Karpas-422 (cell line): ENCODE measurements around the gene THSD4. TPM values are rescaled to one million over a fixed set of nuclear protein-coding genes. Genes with fewer than 3 reads are reported as not detected.

ENCODE experiments used
- DNase-seq: peaks from one replicate; pipeline ENCODE4 v3.0.0-alpha.2; 2015
- H2AFZ ChIP-seq: fragments of 200-600 bp; sonication (generic); 2 replicates; pipeline ENCODE4 v1.6.1; 2014; ENCODE audit warnings: antibody characterized with exemption, low read length, mixed read lengths
- H3K27ac ChIP-seq: fragments of 200-600 bp; sonication (generic); 2 replicates; pipeline ENCODE4 v1.5.1; 2014; ENCODE audit warnings: mild to moderate bottlenecking, low read length, moderate library complexity
- H3K27me3 ChIP-seq: fragments of 200-600 bp; sonication (generic); 2 replicates; pipeline ENCODE4 v1.6.1; 2014; ENCODE audit warnings: low read length, mixed read lengths
- H3K36me3 ChIP-seq: fragments of 200-600 bp; sonication (generic); 2 replicates; pipeline ENCODE4 v1.6.1; 2014; ENCODE audit warnings: low read length, mixed read lengths; ENCODE audit not compliant: insufficient read depth
- H3K4me1 ChIP-seq: fragments of 200-600 bp; sonication (generic); 2 replicates; pipeline ENCODE4 v1.6.1; 2014; ENCODE audit warnings: mild to moderate bottlenecking, low read length, mixed read lengths
- H3K4me2 ChIP-seq: fragments of 200-600 bp; sonication (generic); 2 replicates; pipeline ENCODE4 v1.6.1; 2014; ENCODE audit warnings: low read length, low read depth, mild to moderate bottlenecking; ENCODE audit not compliant: poor library complexity, severe bottlenecking
- H3K4me3 ChIP-seq: fragments of 200-600 bp; sonication (generic); 2 replicates; pipeline ENCODE4 v1.5.1; 2014; ENCODE audit warnings: mild to moderate bottlenecking, antibody characterized with exemption, low read length, mixed read lengths
- H3K79me2 ChIP-seq: fragments of 200-600 bp; sonication (generic); 2 replicates; pipeline ENCODE4 v1.6.1; 2014; ENCODE audit warnings: mild to moderate bottlenecking, low read length, mixed read lengths
- H3K9ac ChIP-seq: fragments of 200-600 bp; sonication (generic); 2 replicates; pipeline ENCODE4 v1.6.0; 2014; ENCODE audit warnings: low read length
- H3K9me2 ChIP-seq: fragments of 200-600 bp; sonication (generic), shearing (Covaris generic); replicated peaks from 2 replicates; pipeline ENCODE4 v1.6.0; 2014; ENCODE audit warnings: mild to moderate bottlenecking, low read length, moderate library complexity; ENCODE audit not compliant: insufficient read depth
- H3K9me3 ChIP-seq: fragments of 300-700, 200-600 bp; sonication (generic); 2 replicates; pipeline ENCODE4 v1.6.1; 2014; ENCODE audit warnings: low read length, mixed read lengths
- H4K20me1 ChIP-seq: fragments of 200-600 bp; sonication (generic); 2 replicates; pipeline ENCODE4 v1.6.1; 2014; ENCODE audit warnings: mild to moderate bottlenecking, antibody characterized with exemption, low read length, low read depth; ENCODE audit not compliant: insufficient read depth
- total RNA-seq: library from RNA; depleted of rRNA; stranded (reverse); fragments of >200 nt; shearing (Covaris generic); gene quantifications from 2 replicates; pipeline ENCODE4 v1.2.3, GENCODE V29; 2014; ENCODE audit warnings: low replicate concordance

THSD4 gene
- total RNA-seq, 1 experiment from 2014 or later: 0.11 TPM

GRCh38 chr15:71529361-71529760 lies 414.1 kb downstream of the THSD4 start:
- H3K9me2 ChIP-seq: no peaks in the 10 kb centered on the region
- no peak overlapping the region for H2AFZ ChIP-seq
- no peaks in the 10 kb centered on the region for H3K27me3 ChIP-seq
- no peak overlapping the region for H3K9ac ChIP-seq
- no peaks in the 10 kb centered on the region for H3K9me3 ChIP-seq
- no peak overlapping the region for H3K27ac ChIP-seq
- no peaks in the 10 kb centered on the region for H3K79me2 ChIP-seq
- no peak overlapping the region for H3K4me3 ChIP-seq
- no peaks in the 10 kb centered on the region for H4K20me1 ChIP-seq
- H3K4me2 ChIP-seq: no peak overlapping the region
- H3K36me3 ChIP-seq: no peaks in the 10 kb centered on the region
- no peak for DNase-seq
- peaks cover 17% of the 10 kb centered on the region for H3K4me1 ChIP-seq

- no peak overlapping the region for H3K27ac ChIP-seq
- H3K9me2 ChIP-seq: no peaks in the 10 kb centered on the region
- H3K36me3 ChIP-seq: no peaks in the 10 kb centered on the region
- no peak for DNase-seq
- H4K20me1 ChIP-seq: no peaks in the 10 kb centered on the region
- no peak overlapping the region for H3K9ac ChIP-seq
- H3K4me1 ChIP-seq: peaks cover 13% of the 10 kb centered on the region
- no peak overlapping the region for H2AFZ ChIP-seq
- no peaks in the 10 kb centered on the region for H3K27me3 ChIP-seq
- no peaks in the 10 kb centered on the region for H3K9me3 ChIP-seq
- no peak overlapping the region for H3K4me2 ChIP-seq
- H3K79me2 ChIP-seq: no peaks in the 10 kb centered on the region
- no peak overlapping the region for H3K4me3 ChIP-seq
Measured at GRCh38 chr15:71530116-71530515, 414.8 kb downstream of the THSD4 start.

GRCh38 chr15:71532994-71533393 lies 417.7 kb downstream of the THSD4 start:
- H4K20me1 ChIP-seq: no peaks in the 10 kb centered on the region
- H3K79me2 ChIP-seq: no peaks in the 10 kb centered on the region
- no peaks in the 10 kb centered on the region for H3K4me1 ChIP-seq
- H3K4me2 ChIP-seq: no peak overlapping the region
- peak; percentile 76 for DNase-seq
- no peak overlapping the region for H3K9ac ChIP-seq
- H3K36me3 ChIP-seq: no peaks in the 10 kb centered on the region
- no peaks in the 10 kb centered on the region for H3K9me2 ChIP-seq
- no peak overlapping the region for H2AFZ ChIP-seq
- no peaks in the 10 kb centered on the region for H3K9me3 ChIP-seq
- no peak overlapping the region for H3K27ac ChIP-seq
- H3K27me3 ChIP-seq: no peaks in the 10 kb centered on the region
- H3K4me3 ChIP-seq: no peak overlapping the region

GRCh38 chr15:71538181-71538580 lies 422.9 kb downstream of the THSD4 start:
- H3K9me3 ChIP-seq: no peaks in the 10 kb centered on the region
- H3K27me3 ChIP-seq: no peaks in the 10 kb centered on the region
- no peak overlapping the region for H3K4me3 ChIP-seq
- peaks cover 5% of the 10 kb centered on the region for H3K4me1 ChIP-seq
- no peaks in the 10 kb centered on the region for H4K20me1 ChIP-seq
- H3K36me3 ChIP-seq: no peaks in the 10 kb centered on the region
- no peak overlapping the region for H2AFZ ChIP-seq
- H3K79me2 ChIP-seq: no peaks in the 10 kb centered on the region
- no peak overlapping the region for H3K27ac ChIP-seq
- no peak overlapping the region for H3K4me2 ChIP-seq
- no peak overlapping the region for H3K9ac ChIP-seq
- no peak for DNase-seq
- no peaks in the 10 kb centered on the region for H3K9me2 ChIP-seq

- Histone ChIP-seq H4K20me1 (no peaks in the 10 kb centered on the region), H3K4me2 (no peak overlapping the region), H3K36me3 (no peaks in the 10 kb centered on the region), H3K4me1 (peaks cover 5% of the 10 kb centered on the region), H2AFZ (no peak overlapping the region), H3K27me3 (no peaks in the 10 kb centered on the region), H3K27ac (no peak overlapping the region), H3K9ac (no peak overlapping the region), H3K4me3 (no peak overlapping the region), H3K9me2 (no peaks in the 10 kb centered on the region), H3K79me2 (no peaks in the 10 kb centered on the region), H3K9me3 (no peaks in the 10 kb centered on the region)
- no peak for DNase-seq
Measured at GRCh38 chr15:71541746-71542145, 426.5 kb downstream of the THSD4 start.

GRCh38 chr15:71542836-71543235 lies 427.6 kb downstream of the THSD4 start:
- Histone ChIP-seq H3K4me1 (peaks cover 5% of the 10 kb centered on the region), H3K9me2 (no peaks in the 10 kb centered on the region), H3K4me2 (no peak overlapping the region), H3K79me2 (no peaks in the 10 kb centered on the region), H3K27ac (no peak overlapping the region), H3K9me3 (no peaks in the 10 kb centered on the region), H3K27me3 (no peaks in the 10 kb centered on the region), H4K20me1 (no peaks in the 10 kb centered on the region), H3K36me3 (no peaks in the 10 kb centered on the region), H2AFZ (no peak overlapping the region), H3K4me3 (no peak overlapping the region), H3K9ac (no peak overlapping the region)
- DNase-seq: no peak

- Histone ChIP-seq H3K27ac (no peak overlapping the region), H3K4me3 (no peak overlapping the region), H3K9ac (no peak overlapping the region), H3K79me2 (no peaks in the 10 kb centered on the region), H3K9me3 (no peaks in the 10 kb centered on the region), H4K20me1 (no peaks in the 10 kb centered on the region), H3K4me2 (no peak overlapping the region), H3K9me2 (no peaks in the 10 kb centered on the region), H3K27me3 (no peaks in the 10 kb centered on the region), H2AFZ (no peak overlapping the region), H3K4me1 (peaks cover 5% of the 10 kb centered on the region), H3K36me3 (no peaks in the 10 kb centered on the region)
- DNase-seq: no peak
Measured at GRCh38 chr15:71543413-71543812, 428.1 kb downstream of the THSD4 start.

GRCh38 chr15:71545223-71545760 lies 430.0 kb downstream of the THSD4 start:
- Histone ChIP-seq H3K9ac (no peak overlapping the region), H3K79me2 (no peaks in the 10 kb centered on the region), H2AFZ (no peak overlapping the region), H3K9me3 (no peaks in the 10 kb centered on the region), H3K9me2 (no peaks in the 10 kb centered on the region), H3K36me3 (no peaks in the 10 kb centered on the region), H3K4me2 (no peak overlapping the region), H3K4me3 (no peak overlapping the region), H4K20me1 (no peaks in the 10 kb centered on the region), H3K4me1 (peaks cover 4% of the 10 kb centered on the region; the same call in 1 of the 2 replicates), H3K27ac (no peak overlapping the region), H3K27me3 (no peaks in the 10 kb centered on the region)
- DNase-seq: no peak

- Histone ChIP-seq H3K9ac (no peak overlapping the region), H3K9me2 (no peaks in the 10 kb centered on the region), H3K4me1 (peaks cover 4% of the 10 kb centered on the region; the same call in 1 of the 2 replicates), H3K36me3 (no peaks in the 10 kb centered on the region), H3K27me3 (no peaks in the 10 kb centered on the region), H3K4me3 (no peak overlapping the region), H4K20me1 (no peaks in the 10 kb centered on the region), H3K9me3 (no peaks in the 10 kb centered on the region), H2AFZ (no peak overlapping the region), H3K79me2 (no peaks in the 10 kb centered on the region), H3K27ac (no peak overlapping the region), H3K4me2 (no peak overlapping the region)
- no peak for DNase-seq
Measured at GRCh38 chr15:71545923-71546322, 430.7 kb downstream of the THSD4 start.
